ENCODE data around the gene BPIFB3.

The BPIFB3 gene

DNA sequence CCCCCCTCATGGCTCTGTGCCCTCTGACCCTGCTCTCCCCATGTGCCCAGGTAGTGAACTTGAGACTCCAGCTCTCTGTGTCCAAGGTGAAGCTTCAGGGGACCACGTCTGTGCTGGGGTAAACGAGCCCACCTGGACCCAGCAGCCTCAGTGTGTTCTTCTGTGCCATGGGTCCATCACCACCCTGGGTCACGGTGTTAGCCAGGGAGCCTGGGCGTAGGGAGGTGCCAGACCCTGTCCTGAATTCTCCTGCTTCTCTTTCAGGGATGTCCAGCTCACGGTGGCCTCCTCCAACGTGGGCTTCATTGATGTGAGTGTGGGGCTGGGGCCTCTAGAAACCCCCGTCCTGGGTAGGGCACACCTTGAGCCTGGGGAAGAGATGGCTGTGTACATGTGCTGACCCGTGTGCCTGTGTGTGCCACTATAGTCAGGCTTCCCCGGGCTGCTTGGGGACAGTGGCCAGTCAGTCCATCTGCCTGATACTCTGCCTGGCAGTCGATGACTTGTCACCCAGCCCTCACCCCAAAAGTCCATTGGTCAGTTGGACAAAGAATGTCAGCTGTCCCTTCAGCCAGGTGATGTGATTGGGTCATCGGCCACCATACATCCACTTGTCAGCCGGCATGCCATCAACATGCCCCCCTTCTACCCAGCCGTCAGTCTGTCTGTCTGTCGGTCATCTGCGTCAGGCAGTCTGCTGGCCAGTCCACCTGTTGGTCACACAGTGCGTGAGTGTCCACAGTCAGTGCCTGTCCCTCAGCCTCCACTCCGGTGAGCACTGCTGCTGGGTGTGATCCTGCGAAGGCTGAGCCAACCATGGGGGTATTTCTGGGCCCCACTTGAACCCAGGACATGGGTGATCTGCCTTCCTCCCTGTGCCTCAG is 33.2 kb upstream of the BPIFB3 start:
- Histone ChIP-seq H3K27ac (ENCODE audit: low read depth, low read length) (no peak overlapping the region), H3K4me3 (ENCODE audit: low read length) (no peak overlapping the region), H3K9ac (ENCODE audit: low read length) (no peak overlapping the region), H3K27me3 (ENCODE audit: control insufficient read depth, insufficient read depth, low read length) (peaks cover 2% of the 10 kb centered on the region), H3K4me1 (ENCODE audit: control insufficient read depth, insufficient read depth, low read length) (no peaks in the 10 kb centered on the region), H3K36me3 (ENCODE audit: control insufficient read depth, insufficient read depth, low read length) (no peaks in the 10 kb centered on the region)

DNA sequence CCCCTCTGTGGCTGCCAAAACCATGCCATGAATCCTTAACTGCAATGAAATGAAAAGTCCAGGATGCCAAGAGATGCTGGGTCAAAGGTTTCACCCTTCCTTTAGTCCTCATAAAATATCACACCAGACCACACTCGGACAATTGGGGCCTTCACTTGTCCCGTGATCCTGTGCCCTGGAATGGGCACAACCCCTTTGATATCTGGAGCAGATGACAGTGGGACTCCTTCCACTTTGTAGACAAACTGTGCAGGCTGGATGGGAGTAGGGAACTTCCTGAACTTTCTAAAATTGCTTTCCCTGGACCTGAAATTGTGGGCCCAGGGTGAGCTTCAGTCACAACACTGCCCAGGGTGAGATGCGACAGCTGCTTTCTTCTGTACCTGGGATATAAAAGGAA is 31.8 kb upstream of the BPIFB3 start:
- H3K4me1 ChIP-seq (ENCODE audit: control insufficient read depth, insufficient read depth, low read length) = no peaks in the 10 kb centered on the region
- no peak overlapping the region for H3K9ac ChIP-seq (ENCODE audit: low read length)
- H3K4me3 ChIP-seq (ENCODE audit: low read length) = no peak overlapping the region
- no peak overlapping the region for H3K27ac ChIP-seq (ENCODE audit: low read depth, low read length)
- H3K27me3 ChIP-seq (ENCODE audit: control insufficient read depth, insufficient read depth, low read length) = no peaks in the 10 kb centered on the region
- no peaks in the 10 kb centered on the region for H3K36me3 ChIP-seq (ENCODE audit: control insufficient read depth, insufficient read depth, low read length)

DNA sequence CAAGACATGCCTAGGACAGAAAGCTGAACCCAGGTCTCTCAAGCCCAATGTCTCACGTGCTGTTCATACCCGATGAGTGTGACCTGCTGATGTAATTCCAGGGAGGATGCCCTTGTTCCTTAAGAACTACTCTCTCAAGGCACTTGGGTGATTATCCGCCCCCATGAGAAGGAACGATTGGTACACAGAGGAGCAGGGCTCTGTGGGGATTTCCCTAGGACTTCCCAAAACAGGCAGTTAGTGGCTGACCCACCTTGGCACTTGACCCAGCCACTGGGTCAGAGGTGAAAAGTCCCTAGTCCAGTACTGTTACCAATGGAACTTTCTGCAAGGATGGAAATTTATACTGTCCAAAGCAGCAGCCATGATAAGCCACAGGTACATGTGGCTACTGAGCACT is 31.4 kb upstream of the BPIFB3 start:
- Histone ChIP-seq H3K9ac (ENCODE audit: low read length) (no peak overlapping the region), H3K4me1 (ENCODE audit: control insufficient read depth, insufficient read depth, low read length) (no peaks in the 10 kb centered on the region), H3K27me3 (ENCODE audit: control insufficient read depth, insufficient read depth, low read length) (no peaks in the 10 kb centered on the region), H3K27ac (ENCODE audit: low read depth, low read length) (no peak overlapping the region), H3K4me3 (ENCODE audit: low read length) (no peak overlapping the region), H3K36me3 (ENCODE audit: control insufficient read depth, insufficient read depth, low read length) (no peaks in the 10 kb centered on the region)

- Histone ChIP-seq H3K27ac (ENCODE audit: low read depth, low read length) (no peak overlapping the region), H3K36me3 (ENCODE audit: control insufficient read depth, insufficient read depth, low read length) (no peaks in the 10 kb centered on the region), H3K4me1 (ENCODE audit: control insufficient read depth, insufficient read depth, low read length) (no peaks in the 10 kb centered on the region), H3K4me3 (ENCODE audit: low read length) (no peak overlapping the region), H3K27me3 (ENCODE audit: control insufficient read depth, insufficient read depth, low read length) (no peaks in the 10 kb centered on the region), H3K9ac (ENCODE audit: low read length) (no peak overlapping the region)
Observed at GRCh38 chr20:33022694-33023438, 30.8 kb upstream of the BPIFB3 start.

DNA sequence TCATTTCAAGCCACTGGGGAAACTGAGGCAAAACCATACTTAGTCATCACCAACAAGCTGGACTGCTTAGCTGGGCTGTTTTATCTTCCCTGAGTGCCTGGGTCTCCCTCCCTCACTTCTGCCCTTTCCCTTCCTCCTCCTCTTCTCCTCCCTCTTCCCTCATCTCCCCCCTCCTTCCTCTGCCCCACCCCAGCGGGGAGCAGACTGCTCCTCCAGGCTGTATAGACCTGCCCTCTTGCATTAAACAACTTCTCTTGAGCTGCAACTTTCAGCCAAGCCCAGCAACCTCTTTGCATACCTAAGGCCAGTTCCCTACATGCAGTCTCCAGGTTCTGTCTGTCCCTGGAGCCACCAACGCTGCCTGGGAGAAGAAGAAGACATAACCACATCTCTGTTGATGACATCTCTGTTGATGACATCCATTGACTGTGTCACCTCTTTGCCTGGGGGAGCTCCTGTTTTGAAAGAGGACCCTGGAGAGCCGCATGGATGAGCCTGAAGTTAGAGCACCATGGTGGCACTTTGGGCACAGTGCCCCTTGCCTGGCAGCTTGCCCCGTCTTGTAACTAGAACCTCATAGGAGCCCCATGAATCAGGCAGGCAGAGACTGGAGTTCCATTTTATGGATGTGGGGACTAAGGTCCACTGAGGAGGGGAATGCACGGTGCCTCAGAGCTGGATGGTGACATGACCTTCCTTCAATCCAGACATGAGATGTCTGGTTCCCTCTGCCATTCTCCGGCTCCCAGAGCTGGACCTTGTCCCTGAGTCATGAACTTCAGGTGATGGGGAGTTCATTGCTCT is 30.1 kb upstream of the BPIFB3 start:
- no peaks in the 10 kb centered on the region for H3K27me3 ChIP-seq (ENCODE audit: control insufficient read depth, insufficient read depth, low read length)

GRCh38 chr20:33024243-33024560 is 29.5 kb upstream of the BPIFB3 start:
- H3K27ac ChIP-seq (ENCODE audit: low read depth, low read length) = no peak overlapping the region
- H3K9ac ChIP-seq (ENCODE audit: low read length) = no peak overlapping the region
- H3K4me1 ChIP-seq (ENCODE audit: control insufficient read depth, insufficient read depth, low read length) = no peaks in the 10 kb centered on the region
- no peaks in the 10 kb centered on the region for H3K36me3 ChIP-seq (ENCODE audit: control insufficient read depth, insufficient read depth, low read length)
- no peak overlapping the region for H3K4me3 ChIP-seq (ENCODE audit: low read length)
- H3K27me3 ChIP-seq (ENCODE audit: control insufficient read depth, insufficient read depth, low read length) = no peaks in the 10 kb centered on the region

More for the DNA sequence above, 30.1 kb upstream of the BPIFB3 start:
- no peak overlapping the region for H3K4me3 ChIP-seq (ENCODE audit: low read length)
- no peak overlapping the region for H3K9ac ChIP-seq (ENCODE audit: low read length)
- no peaks in the 10 kb centered on the region for H3K36me3 ChIP-seq (ENCODE audit: control insufficient read depth, insufficient read depth, low read length)
- no peak overlapping the region for H3K27ac ChIP-seq (ENCODE audit: low read depth, low read length)
- no peaks in the 10 kb centered on the region for H3K4me1 ChIP-seq (ENCODE audit: control insufficient read depth, insufficient read depth, low read length)

GRCh38 chr20:33024609-33025317 is 28.9 kb upstream of the BPIFB3 start:
- Histone ChIP-seq H3K27me3 (ENCODE audit: control insufficient read depth, insufficient read depth, low read length) (no peaks in the 10 kb centered on the region), H3K27ac (ENCODE audit: low read depth, low read length) (no peak overlapping the region), H3K4me1 (ENCODE audit: control insufficient read depth, insufficient read depth, low read length) (no peaks in the 10 kb centered on the region), H3K4me3 (ENCODE audit: low read length) (no peak overlapping the region), H3K36me3 (ENCODE audit: control insufficient read depth, insufficient read depth, low read length) (no peaks in the 10 kb centered on the region), H3K9ac (ENCODE audit: low read length) (no peak overlapping the region)

GRCh38 chr20:33025318-33025876 is 28.3 kb upstream of the BPIFB3 start:
- Histone ChIP-seq H3K4me1 (ENCODE audit: control insufficient read depth, insufficient read depth, low read length) (no peaks in the 10 kb centered on the region), H3K27ac (ENCODE audit: low read depth, low read length) (no peak overlapping the region), H3K4me3 (ENCODE audit: low read length) (no peak overlapping the region), H3K36me3 (ENCODE audit: control insufficient read depth, insufficient read depth, low read length) (no peaks in the 10 kb centered on the region), H3K9ac (ENCODE audit: low read length) (no peak overlapping the region), H3K27me3 (ENCODE audit: control insufficient read depth, insufficient read depth, low read length) (no peaks in the 10 kb centered on the region)

GRCh38 chr20:33026072-33026778 is 27.5 kb upstream of the BPIFB3 start:
- Histone ChIP-seq H3K27ac (ENCODE audit: low read depth, low read length) (no peak overlapping the region), H3K9ac (ENCODE audit: low read length) (no peak overlapping the region)

GRCh38 chr20:33026779-33027759 is 26.6 kb upstream of the BPIFB3 start:
- Histone ChIP-seq H3K27ac (ENCODE audit: low read depth, low read length) (no peak overlapping the region), H3K36me3 (ENCODE audit: control insufficient read depth, insufficient read depth, low read length) (no peaks in the 10 kb centered on the region), H3K27me3 (ENCODE audit: control insufficient read depth, insufficient read depth, low read length) (no peaks in the 10 kb centered on the region), H3K4me3 (ENCODE audit: low read length) (no peak overlapping the region), H3K9ac (ENCODE audit: low read length) (no peak overlapping the region), H3K4me1 (ENCODE audit: control insufficient read depth, insufficient read depth, low read length) (no peaks in the 10 kb centered on the region)

More at GRCh38 chr20:33026072-33026778, 27.5 kb upstream of the BPIFB3 start:
- no peak overlapping the region for H3K4me3 ChIP-seq (ENCODE audit: low read length)
- no peaks in the 10 kb centered on the region for H3K4me1 ChIP-seq (ENCODE audit: control insufficient read depth, insufficient read depth, low read length)
- H3K27me3 ChIP-seq (ENCODE audit: control insufficient read depth, insufficient read depth, low read length) = no peaks in the 10 kb centered on the region
- H3K36me3 ChIP-seq (ENCODE audit: control insufficient read depth, insufficient read depth, low read length) = no peaks in the 10 kb centered on the region

All from rectal smooth muscle tissue (tissue), 1 donor.